PC-3 (cell line): Measurements from ENCODE around the gene NUP153. TPM values are rescaled to one million over a fixed set of nuclear protein-coding genes. Genes with fewer than 3 reads are reported as not detected.

Experiments
- ATAC-seq: fragments of 200-7000 bp; cut with Tn5 transposase; 2 replicates; pipeline ENCODE4 v1.9.1; 2020; ENCODE audit warnings: mild to moderate bottlenecking, moderate library complexity
- BruUV-seq: library from RNA; stranded (reverse); fragments of 400-500 nt; replicated peaks from 2 replicates; lab custom pipeline; 2021; lab: Mats Ljungman, UMichigan
- CTCF ChIA-PET: fragments of 300-600 bp; sonication (Branson Sonifier 250); formaldehyde crosslinking; loops from one replicate; lab custom pipeline; 2022; ENCODE audit warnings: antibody characterized with exemption; lab: Charles Lee
- POLR2A ChIA-PET: fragments of 300-600 bp; sonication (Branson Sonifier 250); formaldehyde crosslinking; loops from one replicate; lab custom pipeline; 2022; ENCODE audit warnings: antibody characterized with exemption; ENCODE audit not compliant: unreplicated experiment; lab: Charles Lee
- DNase-seq: peaks from one replicate; pipeline ENCODE4 v3.0.0-alpha.2; 2015
- H2AFZ ChIP-seq: fragments of 300-600 bp; sonication (generic); 2 replicates; pipeline ENCODE4 v1.6.0; 2016; ENCODE audit warnings: antibody characterized with exemption, low read length
- H3F3A ChIP-seq: fragments of 300-600 bp; sonication (generic); one replicate; pipeline ENCODE4 v1.6.0; 2017; ENCODE audit warnings: antibody characterized with exemption, low read length, control low read depth, mild to moderate bottlenecking; ENCODE audit not compliant: unreplicated experiment
- H3K27ac ChIP-seq: fragments of 300-600 bp; sonication (generic); 2 replicates; pipeline ENCODE4 v1.5.1; 2016; ENCODE audit warnings: mild to moderate bottlenecking, low read length
- H3K27me3 ChIP-seq: fragments of 300-600 bp; sonication (generic); 2 replicates; pipeline ENCODE4 v1.6.1; 2016; ENCODE audit warnings: low read length, mixed read lengths
- H3K36me3 ChIP-seq: fragments of 300-600 bp; sonication (generic); 2 replicates; pipeline ENCODE4 v1.6.1; 2016; ENCODE audit warnings: low read depth, mixed run types, low read length, mixed read lengths
- H3K4me1 ChIP-seq: fragments of 300-600 bp; sonication (generic); 2 replicates; pipeline ENCODE4 v1.5.1; 2016; ENCODE audit warnings: low read length; ENCODE audit not compliant: insufficient read depth
- H3K4me2 ChIP-seq: fragments of 300-600 bp; sonication (generic); 2 replicates; pipeline ENCODE4 v1.6.0; 2016; ENCODE audit warnings: low read length
- H3K4me3 ChIP-seq: fragments of 300-600 bp; sonication (generic); 2 replicates; pipeline ENCODE4 v1.5.1; 2016; ENCODE audit warnings: mild to moderate bottlenecking, low read length, mixed read lengths
- H3K79me2 ChIP-seq: fragments of 300-600 bp; sonication (generic); 2 replicates; pipeline ENCODE4 v1.6.1; 2017; ENCODE audit warnings: low read length, mixed read lengths
- H3K9ac ChIP-seq: fragments of 300-600 bp; sonication (generic); 2 replicates; pipeline ENCODE4 v1.6.0; 2016; ENCODE audit warnings: mild to moderate bottlenecking, low read length
- H3K9me2 ChIP-seq: fragments of 300-600 bp; sonication (generic); replicated peaks from 2 replicates; pipeline ENCODE4 v1.6.1; 2016; ENCODE audit warnings: mixed run types, low read length, mixed read lengths
- H3K9me3 ChIP-seq: fragments of 300-600 bp; sonication (generic); 2 replicates; pipeline ENCODE4 v1.6.1; 2016; ENCODE audit warnings: low read length, mixed read lengths
- H4K20me1 ChIP-seq: fragments of 300-600 bp; sonication (generic); 2 replicates; pipeline ENCODE4 v1.6.1; 2016; ENCODE audit warnings: low read length, mixed read lengths
- CTCF ChIP-seq: fragments of 300-600 bp; sonication (generic); conservative IDR thresholded peaks from 2 replicates; pipeline ENCODE4 v1.5.1; 2017; ENCODE audit warnings: antibody characterized with exemption, low read depth, mild to moderate bottlenecking, low read length
- EZH2 ChIP-seq: fragments of 300-600 bp; sonication (generic); IDR thresholded peaks from one replicate; pipeline ENCODE4 v1.6.1; 2017; ENCODE audit warnings: antibody characterized with exemption, mild to moderate bottlenecking, low read length; ENCODE audit not compliant: unreplicated experiment
- EZH2phosphoT487 ChIP-seq: fragments of 300-600 bp; sonication (generic); IDR thresholded peaks from 2 replicates; pipeline ENCODE4 v1.6.1; 2018; ENCODE audit warnings: mild to moderate bottlenecking, antibody characterized with exemption, low read length, borderline replicate concordance
- intact Hi-C: fragments of 100-400 bp; cut with micrococcal nuclease; formaldehyde crosslinking; loops from 2 replicates; pipeline ENCODE4 v1.9.0; 2023
- total RNA-seq: library from RNA; depleted of rRNA; stranded (reverse); fragments of >200 nt; gene quantifications from 2 replicates; pipeline ENCODE4 v1.2.3, GENCODE V29; 2014

The NUP153 gene
- total RNA-seq, 1 experiment from 2014 or later: 48.3 TPM

GRCh38 chr6:17672064-17672718, 34.5 kb downstream of the NUP153 start:
- BruUV-seq: no TSS peak
- H3K9me2 ChIP-seq: no peaks in the 10 kb centered on the region
- ChIA-PET CTCF (no interaction called here), POLR2A (no interaction called here)
- no peak overlapping the region for H3K4me2 ChIP-seq
- H3K4me1 ChIP-seq: no peaks in the 10 kb centered on the region
- H3K36me3 ChIP-seq: peaks cover 70% of the 10 kb centered on the region
- H3K27ac ChIP-seq: no peak overlapping the region
- no peak overlapping the region for H2AFZ ChIP-seq
- no peak for DNase-seq
- no peak overlapping the region for H3K4me3 ChIP-seq
- H3F3A ChIP-seq: no peaks in the 10 kb centered on the region
- ATAC-seq: no peak
- H3K9me3 ChIP-seq: no peaks in the 10 kb centered on the region
- H3K27me3 ChIP-seq: no peaks in the 10 kb centered on the region
- H4K20me1 ChIP-seq: peaks cover 19% of the 10 kb centered on the region
- H3K9ac ChIP-seq: no peak overlapping the region
- intact Hi-C loops: no loop called here
- TF ChIP-seq CTCF (no peak), EZH2 (no peak), EZH2phosphoT487 (no peak)
- H3K79me2 ChIP-seq: peaks cover 72% of the 10 kb centered on the region

GRCh38 chr6:17666646-17667045, 40.1 kb downstream of the NUP153 start:
- Histone ChIP-seq H3K4me1 (no peaks in the 10 kb centered on the region), H3K27me3 (no peaks in the 10 kb centered on the region), H3K9ac (no peak overlapping the region), H2AFZ (no peak overlapping the region), H3K4me3 (no peak overlapping the region), H4K20me1 (0 out of 2 replicates have a peak, but pooled peaks cover 3% of the 10 kb centered on the region), H3K79me2 (peaks cover 42% of the 10 kb centered on the region), H3K4me2 (no peak overlapping the region), H3K27ac (no peak overlapping the region), H3K9me2 (no peaks in the 10 kb centered on the region), H3F3A (no peaks in the 10 kb centered on the region), H3K36me3 (peaks cover 71% of the 10 kb centered on the region), H3K9me3 (no peaks in the 10 kb centered on the region)
- ATAC-seq: no peak
- ChIA-PET POLR2A (no interaction called here), CTCF (no interaction called here)
- BruUV-seq: no TSS peak
- intact Hi-C loops: no loop called here
- no peak for DNase-seq
- no peak for TF ChIP-seq EZH2phosphoT487
- TF ChIP-seq CTCF: no peak
- TF ChIP-seq EZH2: no peak

GRCh38 chr6:17665132-17665531, 41.6 kb downstream of the NUP153 start:
- Histone ChIP-seq H3K9me2 (no peaks in the 10 kb centered on the region), H3K9me3 (no peaks in the 10 kb centered on the region), H3F3A (no peaks in the 10 kb centered on the region), H3K27me3 (no peaks in the 10 kb centered on the region), H4K20me1 (no peaks in the 10 kb centered on the region), H3K4me3 (no peak overlapping the region), H2AFZ (no peak overlapping the region), H3K79me2 (peaks cover 34% of the 10 kb centered on the region), H3K36me3 (peaks cover 73% of the 10 kb centered on the region), H3K4me2 (no peak overlapping the region), H3K4me1 (no peaks in the 10 kb centered on the region), H3K9ac (no peak overlapping the region), H3K27ac (no peak overlapping the region)
- CTCF ChIA-PET: no interaction called here
- ATAC-seq (no peak), DNase-seq (no peak)
- no peak for TF ChIP-seq CTCF
- TF ChIP-seq EZH2: no peak
- TF ChIP-seq EZH2phosphoT487: no peak
- no TSS peak for BruUV-seq
- intact Hi-C loops: no loop called here
- POLR2A ChIA-PET: no interaction called here
